ENCODE data around the gene ZNF132. TPM values are rescaled to one million over a fixed set of nuclear protein-coding genes. Genes with fewer than 3 reads are reported as not detected.
"Not testable (repeated sequence)": the region's sequence is repeated elsewhere in the genome, so short reads cannot be mapped to it uniquely, and the experiment has no call there.

Gene ZNF132
- polyA plus RNA-seq (2013, experiment 1 of 2; ENCODE audit: insufficient read length) = 4.2 TPM
- polyA plus RNA-seq (2013, experiment 2 of 2; ENCODE audit: insufficient read length) = 4.8 TPM

GRCh38 chr19:58439576-58440554 is at the start of gene ZNF132:
ZNF132 (minus strand) TSS chr19:58440153; CDS start chr19:58439821, 332 bp downstream.
- DNase-seq = peak; percentile 100

DNA sequence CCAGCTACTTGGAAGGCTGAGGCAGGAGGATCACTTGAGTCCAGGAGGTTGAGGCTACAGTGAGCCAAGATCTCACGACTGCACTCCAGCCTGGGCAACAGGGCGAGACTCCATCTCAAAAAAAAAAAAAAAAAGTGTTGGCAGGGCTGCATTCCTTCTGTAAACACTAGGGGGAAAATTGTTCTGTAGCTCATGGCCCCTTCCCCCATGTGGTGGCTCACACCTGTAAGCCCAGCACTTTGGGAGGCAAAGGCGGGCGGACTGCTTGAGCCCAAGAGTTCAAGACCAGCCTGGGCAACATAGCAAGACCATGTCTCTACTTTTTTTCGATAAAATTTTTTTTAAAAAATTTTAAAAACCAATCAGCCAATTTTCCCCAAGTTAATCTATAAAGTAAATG is 44.4 kb upstream of the ZNF132 start:
- DNase-seq = not testable (repeated sequence)

- DNase-seq = no peak
These were observed 43.8 kb upstream of the ZNF132 start for GRCh38 chr19:58483776-58484175.

GRCh38 chr19:58482372-58482771 is 42.4 kb upstream of the ZNF132 start:
- DNase-seq = no peak

- no peak for DNase-seq
These were observed 40.9 kb upstream of the ZNF132 start for GRCh38 chr19:58480831-58481230.

DNA sequence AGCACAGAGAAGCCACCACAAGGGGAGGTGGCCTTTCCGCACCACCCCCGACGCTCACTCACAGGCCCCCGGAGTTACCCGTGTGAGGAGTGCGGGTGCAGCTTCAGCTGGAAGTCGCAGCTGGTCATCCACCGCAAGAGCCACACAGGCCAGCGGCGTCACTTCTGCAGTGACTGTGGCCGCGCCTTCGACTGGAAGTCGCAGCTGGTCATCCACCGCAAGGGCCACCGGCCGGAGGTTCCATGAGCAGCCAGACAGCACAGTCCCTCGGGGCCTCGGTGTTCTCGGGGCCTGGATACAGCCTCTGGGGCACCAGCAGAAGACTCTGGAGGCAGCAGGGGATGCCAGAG is 40.5 kb upstream of the ZNF132 start:
- no peak for DNase-seq

- no peak for DNase-seq
These were observed 40.0 kb upstream of the ZNF132 start for GRCh38 chr19:58479736-58480480.

GRCh38 chr19:58479303-58479702 is 39.4 kb upstream of the ZNF132 start:
- DNase-seq = no peak

DNA sequence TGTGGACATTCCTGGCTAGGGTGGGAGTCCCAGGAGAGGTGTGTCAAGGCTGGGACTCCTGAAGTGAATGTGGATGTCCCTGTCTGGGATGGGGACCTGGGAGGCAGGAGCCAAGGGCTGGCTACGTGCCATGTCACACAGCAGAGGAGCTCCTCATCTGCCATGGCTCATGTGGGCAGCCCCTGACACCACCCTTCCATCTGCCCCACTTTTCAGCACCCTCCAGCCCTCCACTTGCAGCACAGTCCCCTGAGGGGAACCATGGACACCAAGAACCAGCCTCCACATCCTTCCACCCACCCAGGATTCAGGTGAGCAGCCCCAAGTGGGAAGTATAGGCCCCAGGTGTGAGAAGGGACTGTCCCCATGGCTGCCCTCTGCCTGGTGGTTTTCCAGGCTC is 37.9 kb upstream of the ZNF132 start:
- no peak for DNase-seq

- DNase-seq = no peak
These were observed 37.2 kb upstream of the ZNF132 start for GRCh38 chr19:58477130-58477529.

GRCh38 chr19:58476498-58477015 is 36.6 kb upstream of the ZNF132 start:
- peak; percentile 7 for DNase-seq

GRCh38 chr19:58475714-58476497 is 36.0 kb upstream of the ZNF132 start, which contains the start of gene ZNF446:
ZNF446 (plus strand) TSS chr19:58476352; CDS start chr19:58477219, 867 bp downstream.
- peak; percentile 97 for DNase-seq

DNA sequence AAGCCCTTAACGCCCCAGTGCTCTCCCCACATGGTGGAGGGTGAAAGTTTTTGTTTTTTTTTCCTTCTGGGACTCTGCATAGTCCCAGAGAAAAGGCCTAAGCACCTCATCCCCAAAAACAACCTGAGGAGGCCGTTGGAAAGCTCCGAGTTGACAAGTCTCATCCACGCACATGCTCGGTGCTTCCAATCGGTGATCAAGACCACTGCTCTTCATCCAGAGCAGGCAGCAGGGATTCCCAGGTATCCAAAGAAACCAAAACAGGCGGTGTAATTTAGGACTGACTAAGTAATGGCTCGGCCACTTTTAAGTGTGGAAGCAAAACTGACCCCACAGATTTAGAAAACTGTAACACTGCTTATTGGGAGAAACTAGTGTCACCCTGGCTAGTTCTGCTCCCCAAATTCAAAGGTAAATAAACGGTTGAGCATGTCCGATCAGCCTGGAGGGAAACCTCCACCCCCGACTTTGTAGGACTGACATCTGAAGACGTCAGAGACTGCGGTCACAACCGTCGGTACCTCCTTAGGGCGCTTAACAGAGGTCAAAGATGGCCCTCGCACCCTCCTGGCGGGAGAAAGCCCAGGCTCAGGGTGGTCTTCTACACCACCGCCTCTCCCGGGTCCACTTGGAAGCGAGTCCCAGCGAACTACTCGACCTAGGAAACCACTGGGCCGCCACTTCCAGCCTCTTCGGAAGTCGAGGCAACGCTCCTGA is 35.2 kb upstream of the ZNF132 start:
- DNase-seq = no peak

DNA sequence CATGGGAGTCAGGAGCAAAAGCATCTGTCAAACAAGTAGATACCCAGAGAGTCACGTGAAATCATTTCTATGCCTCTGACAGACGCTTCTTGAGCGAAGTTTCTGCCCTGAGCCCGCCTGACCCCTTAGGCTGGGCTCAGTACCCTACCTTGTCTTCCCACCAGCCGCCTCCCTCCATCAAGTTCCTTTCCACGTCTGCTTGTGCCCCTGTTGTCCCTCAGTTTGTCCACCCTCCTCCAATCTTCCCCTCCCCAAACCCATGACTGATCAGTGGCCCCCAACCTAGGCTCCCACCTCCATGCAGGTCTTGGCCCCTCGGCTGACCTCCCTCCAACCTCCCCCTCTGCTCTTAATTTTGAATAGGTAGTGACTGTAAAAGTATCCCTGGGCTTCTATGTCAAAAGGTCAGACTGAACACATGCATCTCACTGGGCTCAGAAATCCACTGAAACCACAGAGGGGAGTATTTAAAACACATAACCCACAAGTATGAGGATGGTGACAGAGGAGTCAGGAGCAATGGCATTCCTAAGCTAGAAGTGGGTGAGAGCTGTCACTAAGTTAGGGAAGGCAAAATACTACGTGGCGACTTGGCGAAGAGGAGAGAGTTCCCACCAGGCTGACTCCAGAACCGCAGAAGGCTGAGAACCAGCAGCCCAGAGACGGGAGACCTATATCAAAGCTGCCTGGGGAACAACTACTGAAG is 34.5 kb upstream of the ZNF132 start:
- peak; percentile 74 for DNase-seq

DNA sequence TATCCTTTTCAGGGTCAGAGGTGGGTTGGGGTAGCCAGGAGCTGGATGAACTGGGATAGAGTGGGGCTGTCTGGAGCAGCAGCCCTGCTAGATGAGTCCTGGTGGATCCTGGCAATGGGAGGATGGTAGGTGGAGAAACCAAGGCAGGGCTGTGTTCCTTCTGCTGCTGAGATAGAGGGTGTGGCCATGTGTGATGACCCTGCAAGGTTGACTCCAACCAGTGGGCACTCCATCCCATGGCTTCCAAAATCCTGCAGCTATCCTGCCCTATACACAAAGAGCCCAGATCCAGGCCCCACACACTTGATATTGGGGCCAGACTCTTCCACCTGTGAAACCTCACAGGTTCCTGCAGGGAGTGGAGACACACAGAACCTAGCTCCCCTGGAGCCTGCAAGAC is 33.8 kb upstream of the ZNF132 start:
- no peak for DNase-seq

GRCh38 chr19:58471736-58472135 is 31.8 kb upstream of the ZNF132 start:
- DNase-seq = no peak

DNA sequence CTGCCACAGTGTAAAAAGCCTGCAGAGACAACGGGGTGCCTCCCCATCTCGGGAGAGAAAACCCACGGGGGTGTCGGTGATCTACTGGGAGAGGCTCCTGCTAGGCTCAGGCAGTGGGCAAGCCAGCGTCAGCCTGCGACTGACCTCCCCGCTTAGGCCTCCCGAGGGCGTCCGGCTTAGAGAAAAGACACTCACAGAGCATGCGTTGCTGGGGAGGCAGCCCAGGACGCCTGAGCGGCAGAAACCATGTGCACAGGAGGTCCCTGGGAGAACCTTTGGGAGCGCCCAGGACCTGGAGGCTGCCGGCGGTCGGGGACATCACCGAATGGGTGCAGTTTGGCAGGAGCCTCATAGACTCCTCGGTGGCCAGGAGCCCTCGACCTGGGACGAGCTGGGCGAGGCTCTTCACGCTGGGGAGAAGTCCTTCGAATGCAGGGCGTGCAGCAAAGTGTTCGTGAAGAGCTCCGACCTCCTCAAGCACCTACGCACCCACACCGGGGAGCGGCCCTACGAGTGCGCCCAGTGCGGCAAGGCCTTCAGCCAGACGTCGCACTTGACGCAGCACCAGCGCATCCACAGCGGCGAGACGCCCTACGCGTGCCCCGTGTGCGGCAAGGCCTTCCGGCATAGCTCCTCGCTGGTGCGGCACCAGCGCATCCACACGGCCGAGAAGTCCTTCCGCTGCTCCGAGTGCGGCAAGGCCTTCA is 31.0 kb upstream of the ZNF132 start:
- not testable (repeated sequence) for DNase-seq

DNA sequence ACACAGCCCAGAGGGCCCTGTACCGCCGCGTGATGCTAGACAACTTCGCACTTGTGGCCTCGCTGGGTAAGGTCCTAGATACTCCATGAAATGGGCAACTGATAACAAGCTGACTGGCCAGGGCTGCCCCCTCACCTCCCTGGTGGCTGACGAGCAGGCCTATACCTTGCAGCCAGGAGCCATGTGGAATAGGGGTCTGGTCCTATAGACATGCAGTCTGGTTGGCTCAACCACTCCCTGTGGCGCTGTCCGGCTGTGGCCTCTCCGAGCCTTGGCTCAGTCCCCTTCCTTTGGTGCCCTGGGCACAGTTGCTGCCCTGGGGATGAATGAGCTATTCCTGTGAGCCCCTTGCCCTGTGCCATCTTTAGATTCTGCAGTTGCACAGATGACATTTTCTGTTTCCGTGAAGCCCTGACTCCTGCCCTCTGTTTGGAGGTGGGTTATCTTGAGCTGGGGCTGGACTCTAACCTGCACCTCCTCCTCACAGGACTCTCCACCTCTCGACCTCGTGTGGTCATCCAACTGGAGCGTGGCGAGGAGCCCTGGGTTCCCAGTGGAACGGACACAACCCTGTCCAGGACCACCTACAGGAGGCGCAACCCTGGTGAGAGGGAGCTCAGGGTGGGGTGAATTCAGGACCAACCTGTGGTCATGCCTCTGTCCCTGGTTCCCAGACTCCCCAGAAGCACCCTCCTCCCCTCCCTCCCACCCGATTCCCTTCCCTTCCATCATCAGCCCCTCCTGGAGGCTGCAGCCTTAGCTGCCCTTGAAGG is 29.5 kb upstream of the ZNF132 start:
- DNase-seq = no peak

- DNase-seq = no peak
These were observed 28.4 kb upstream of the ZNF132 start for GRCh38 chr19:58468216-58468839.
